ENCODE results near the gene BTN3A1. TPM values are rescaled to one million over a fixed set of nuclear protein-coding genes. Genes with fewer than 3 reads are reported as not detected.
A peak's percentile ranks its signal among the peaks of the same experiment; 100 is the strongest.

Gene BTN3A1
- total and polyA plus RNA-seq, 2 of the 13 experiments (the other 11 are each of a cell fraction or from before 2014, with no cell fraction given): 13.3 to 14.0 TPM

DNA sequence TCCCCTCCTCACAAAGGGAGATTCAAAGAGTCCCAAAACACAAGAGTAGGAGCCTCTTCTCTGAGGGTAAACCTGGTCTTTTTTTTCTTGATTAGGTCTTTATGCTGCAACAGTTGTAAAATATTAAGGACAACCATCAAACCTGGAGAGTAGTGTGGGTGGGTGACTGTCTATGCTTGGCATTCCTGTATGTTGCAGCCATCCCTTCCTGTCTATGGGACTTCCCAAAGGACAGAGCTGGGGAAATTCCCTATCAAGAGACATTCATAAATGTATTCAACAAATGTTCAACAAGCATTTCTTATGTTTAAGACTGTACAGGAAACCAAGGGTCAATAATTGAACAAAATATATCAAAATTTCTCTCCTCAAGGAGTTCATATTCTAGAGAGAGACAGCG lies 13.6 kb upstream of the BTN3A1 start:
- POLR2A ChIA-PET: no interaction called here

More for the DNA sequence above, 13.6 kb upstream of the BTN3A1 start:
- in situ Hi-C loops (cut with HindIII; ENCODE audit: extremely low pct_ligation_motif_present, low pct_unique_long_range_greater_than_20kb) (no loop called here), intact Hi-C loops (cut with micrococcal nuclease; ENCODE audit: unreplicated experiment) (loop anchor here (2.0 kb wide), 1 partner anchor 32 kb away; no protein-coding TSS in a partner anchor)
- H3K27ac ChIP-seq (ENCODE audit: extremely low read length, insufficient read depth, low read length): no peak overlapping the region
- peaks cover 0 to 13% of the 10 kb centered on the region in 2 experiments; a peak in 1 of 5 replicates for H3K36me3 ChIP-seq (replicated peaks in 1 of 2; ENCODE audit: control insufficient read depth in 1 of 2, insufficient read depth in 2 of 2, low read length in 2 of 2)
- H3K4me2 ChIP-seq (ENCODE audit: low read depth, low read length): peak overlapping the region; percentile 33
- no peaks in the 10 kb centered on the region for H3K27me3 ChIP-seq (ENCODE audit: control insufficient read depth in 1 of 2, insufficient read depth in 2 of 2, low read length in 2 of 2)
- peak overlapping the region in 1 of 3 experiments; percentile 4; a peak in 1 of 6 replicates for H3K4me3 ChIP-seq (replicated peaks in 1 of 3; ENCODE audit: insufficient read depth in 1 of 3, low read depth in 2 of 3, low read length in 3 of 3)
- H3K79me2 ChIP-seq (ENCODE audit: insufficient read depth, low read length): no peaks in the 10 kb centered on the region
- peak; percentile 12 for ATAC-seq
- no peaks in the 10 kb centered on the region for H4K20me1 ChIP-seq (ENCODE audit: insufficient read depth, low read length)
- no peak overlapping the region for H2AFZ ChIP-seq (ENCODE audit: low read length)
- WGBS (ENCODE audit: low lambda C conversion rate): 100% methylated on average over 1 of the region's 1 CpG
- TF ChIP-seq HNF4A (CRISPR knock-in tag; IDR thresholded peaks at IDR 0.05): 0 out of 2 replicates have a peak, but pooled peaks have one; percentile 0
- TF ChIP-seq, protein P1, sequence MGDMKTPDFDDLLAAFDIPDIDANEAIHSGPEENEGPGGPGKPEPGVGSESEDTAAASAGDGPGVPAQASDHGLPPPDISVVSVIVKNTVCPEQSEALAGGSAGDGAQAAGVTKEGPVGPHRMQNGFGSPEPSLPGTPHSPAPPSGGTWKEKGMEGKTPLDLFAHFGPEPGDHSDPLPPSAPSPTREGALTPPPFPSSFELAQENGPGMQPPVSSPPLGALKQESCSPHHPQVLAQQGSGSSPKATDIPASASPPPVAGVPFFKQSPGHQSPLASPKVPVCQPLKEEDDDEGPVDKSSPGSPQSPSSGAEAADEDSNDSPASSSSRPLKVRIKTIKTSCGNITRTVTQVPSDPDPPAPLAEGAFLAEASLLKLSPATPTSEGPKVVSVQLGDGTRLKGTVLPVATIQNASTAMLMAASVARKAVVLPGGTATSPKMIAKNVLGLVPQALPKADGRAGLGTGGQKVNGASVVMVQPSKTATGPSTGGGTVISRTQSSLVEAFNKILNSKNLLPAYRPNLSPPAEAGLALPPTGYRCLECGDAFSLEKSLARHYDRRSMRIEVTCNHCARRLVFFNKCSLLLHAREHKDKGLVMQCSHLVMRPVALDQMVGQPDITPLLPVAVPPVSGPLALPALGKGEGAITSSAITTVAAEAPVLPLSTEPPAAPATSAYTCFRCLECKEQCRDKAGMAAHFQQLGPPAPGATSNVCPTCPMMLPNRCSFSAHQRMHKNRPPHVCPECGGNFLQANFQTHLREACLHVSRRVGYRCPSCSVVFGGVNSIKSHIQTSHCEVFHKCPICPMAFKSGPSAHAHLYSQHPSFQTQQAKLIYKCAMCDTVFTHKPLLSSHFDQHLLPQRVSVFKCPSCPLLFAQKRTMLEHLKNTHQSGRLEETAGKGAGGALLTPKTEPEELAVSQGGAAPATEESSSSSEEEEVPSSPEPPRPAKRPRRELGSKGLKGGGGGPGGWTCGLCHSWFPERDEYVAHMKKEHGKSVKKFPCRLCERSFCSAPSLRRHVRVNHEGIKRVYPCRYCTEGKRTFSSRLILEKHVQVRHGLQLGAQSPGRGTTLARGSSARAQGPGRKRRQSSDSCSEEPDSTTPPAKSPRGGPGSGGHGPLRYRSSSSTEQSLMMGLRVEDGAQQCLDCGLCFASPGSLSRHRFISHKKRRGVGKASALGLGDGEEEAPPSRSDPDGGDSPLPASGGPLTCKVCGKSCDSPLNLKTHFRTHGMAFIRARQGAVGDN (CRISPR knock-in tag; IDR thresholded peaks at IDR 0.05): 0 out of 2 replicates have a peak, but pooled peaks have one; percentile 2
- TF ChIP-seq ZBTB38 (CRISPR knock-in tag; IDR thresholded peaks at IDR 0.05): no peak
- no TSS peak for BruUV-seq (replicated peaks)
- H3K9me3 ChIP-seq (ENCODE audit: low read length): no peaks in the 10 kb centered on the region
- peaks cover 26% of the 10 kb centered on the region for H3K4me1 ChIP-seq (ENCODE audit: insufficient read depth, low read length)
- DNase-seq (ENCODE audit: low spot score): no peak
- CTCF ChIA-PET (ENCODE audit: low intra/inter-chr PET ratio, low total read pairs): no interaction called here
- FAIRE-seq: no peak
- H3K9ac ChIP-seq (ENCODE audit: insufficient read depth, low read depth, low read length): no peak overlapping the region
